ENCODE results near the gene INKA2. TPM values are rescaled to one million over a fixed set of nuclear protein-coding genes. Genes with fewer than 3 reads are reported as not detected.

Gene INKA2
- total and polyA plus RNA-seq, 2 of the 4 experiments (the other 2 are of a cell fraction), result 2.2 to 2.6 TPM

DNA sequence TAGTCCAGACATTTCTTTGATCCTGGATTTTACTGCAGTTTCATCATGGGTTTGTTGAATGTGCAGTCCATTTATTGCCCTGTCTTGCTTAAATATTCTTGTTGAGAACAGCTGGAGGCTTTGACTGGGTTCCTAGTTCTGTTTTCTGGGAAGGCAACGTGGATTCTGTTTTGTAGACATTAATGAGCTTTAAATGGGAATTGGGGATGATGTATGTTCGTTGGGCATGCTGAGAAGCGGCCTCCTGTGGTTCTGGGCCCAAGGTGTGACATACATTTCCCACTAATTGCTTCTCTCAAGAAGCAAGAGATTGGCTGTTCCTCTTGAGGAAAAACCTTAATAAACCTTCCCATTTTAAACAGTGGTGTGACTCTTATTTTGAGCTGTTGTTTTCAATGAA lies 22.9 kb downstream of the INKA2 start:
- Histone ChIP-seq H3K9ac (ENCODE audit: low read depth, low read length) (no peak overlapping the region), H3K14ac (replicated peaks; ENCODE audit: low read depth, low read length) (no peak overlapping the region), H3K27me3 (ENCODE audit: control insufficient read depth, insufficient read depth, low read length) (no peaks in the 10 kb centered on the region), H3K27ac (ENCODE audit: insufficient read depth, low read length) (no peak overlapping the region), H3K56ac (ENCODE audit: extremely low read depth, insufficient read depth, low read length) (no peak overlapping the region), H3K9me3 (ENCODE audit: control insufficient read depth, insufficient read depth, low read length) (no peaks in the 10 kb centered on the region), H2AFZ (replicated peaks; ENCODE audit: low read length, poor library complexity) (no peak overlapping the region), H4K8ac (ENCODE audit: low read depth in 2 of 2, low read length in 2 of 2) (no peak overlapping the region), H2AK5ac (ENCODE audit: low read depth, low read length) (no peak overlapping the region), H3K4me2 (ENCODE audit: low read depth, low read length) (no peak overlapping the region), H4K20me1 (ENCODE audit: insufficient read depth, low read length) (no peaks in the 10 kb centered on the region), H3K18ac (ENCODE audit: low read depth, low read length) (no peak overlapping the region), H2BK120ac (ENCODE audit: low read depth, low read length) (no peak overlapping the region), H2BK20ac (ENCODE audit: low read depth, low read length) (no peak overlapping the region), H3K9me1 (ENCODE audit: insufficient read depth, low read length) (peaks cover 11% of the 10 kb centered on the region), H2BK15ac (ENCODE audit: low read depth, low read length) (no peak overlapping the region), H2BK5ac (ENCODE audit: low read depth, low read length, poor library complexity, severe bottlenecking) (no peak overlapping the region), H3K23ac (ENCODE audit: low read depth, low read length) (no peak overlapping the region), H3K36me3 (ENCODE audit: control insufficient read depth, insufficient read depth, low read length) (peaks cover 2% of the 10 kb centered on the region; the same call in 1 of the 2 replicates), H3K4me1 (ENCODE audit: control insufficient read depth, insufficient read depth, low read length) (peaks cover 3% of the 10 kb centered on the region; the same call in 1 of the 2 replicates), H3K4me3 (ENCODE audit: insufficient read depth, low read depth, low read length) (no peak overlapping the region), H3K4ac (ENCODE audit: low read depth, low read length) (no peak overlapping the region), H4K91ac (ENCODE audit: insufficient read depth, low read depth, low read length) (no peak overlapping the region), H4K5ac (ENCODE audit: low read depth, low read length) (no peak overlapping the region), H3K79me1 (ENCODE audit: low read depth in 1 of 2, low read length in 2 of 2) (peaks cover 0 to 5% of the 10 kb centered on the region in 2 experiments; a peak in 2 of 4 replicates), H2AK9ac (replicated peaks; ENCODE audit: low read depth, low read length, poor library complexity) (no peak overlapping the region)
- ChIA-PET CTCF (interaction anchor here (0.5 to 2.7 kb wide), 3 partner anchors 31 to 229 kb away, joined by 3 to 6 read pairs (median 5); no protein-coding TSS in a partner anchor), POLR2A (ENCODE audit: unreplicated experiment) (interaction anchor here (0.5 kb wide), 1 partner anchor 53 kb away, joined by 3 read pairs; no protein-coding TSS in a partner anchor)
- no peak for TF ChIP-seq MAFK (IDR thresholded peaks at IDR 0.05; ENCODE audit: low read depth, low read length)
- no peak for TF ChIP-seq RAD21 (IDR thresholded peaks at IDR 0.05; ENCODE audit: low read length)
- no peak for TF ChIP-seq RCOR1 (IDR thresholded peaks at IDR 0.05; ENCODE audit: insufficient replicate concordance, low read length)
- no TSS peak for BruUV-seq (replicated peaks)
- no peak for ATAC-seq (ENCODE audit: low read depth)
- DNase-seq, result no peak
- dilution Hi-C loops (cut with HindIII; ENCODE audit: low sequenced_read_pairs, unreplicated experiment) (no loop called here), intact Hi-C loops (cut with micrococcal nuclease) (no loop called here), in situ Hi-C loops (cut with MboI; ENCODE audit: low sequenced_read_pairs) (loop anchor here (5.0 kb wide), 1 partner anchor 36 kb away; no protein-coding TSS in a partner anchor)
- no CpG with 5 or more reads among the region's 3 CpGs for WGBS, 2 experiments (ENCODE audit: extremely low coverage in 2 of 2, insufficient read length in 1 of 2)
